Measurements from ENCODE around the gene SERPINE1. TPM values are rescaled to one million over a fixed set of nuclear protein-coding genes. Genes with fewer than 3 reads are reported as not detected.
"Not testable (repeated sequence)": the region's sequence is repeated elsewhere in the genome, so short reads cannot be mapped to it uniquely, and the experiment has no call there.

The SERPINE1 gene
- total and polyA plus RNA-seq, 3 donors from 2014 or later: 5.6 to 7.6 (median 5.8) TPM

GRCh38 chr7:101116898-101117297 is 10.0 kb upstream of the SERPINE1 start:
- no peaks in the 10 kb centered on the region for H3K27me3 ChIP-seq
- TF ChIP-seq, protein P1, sequence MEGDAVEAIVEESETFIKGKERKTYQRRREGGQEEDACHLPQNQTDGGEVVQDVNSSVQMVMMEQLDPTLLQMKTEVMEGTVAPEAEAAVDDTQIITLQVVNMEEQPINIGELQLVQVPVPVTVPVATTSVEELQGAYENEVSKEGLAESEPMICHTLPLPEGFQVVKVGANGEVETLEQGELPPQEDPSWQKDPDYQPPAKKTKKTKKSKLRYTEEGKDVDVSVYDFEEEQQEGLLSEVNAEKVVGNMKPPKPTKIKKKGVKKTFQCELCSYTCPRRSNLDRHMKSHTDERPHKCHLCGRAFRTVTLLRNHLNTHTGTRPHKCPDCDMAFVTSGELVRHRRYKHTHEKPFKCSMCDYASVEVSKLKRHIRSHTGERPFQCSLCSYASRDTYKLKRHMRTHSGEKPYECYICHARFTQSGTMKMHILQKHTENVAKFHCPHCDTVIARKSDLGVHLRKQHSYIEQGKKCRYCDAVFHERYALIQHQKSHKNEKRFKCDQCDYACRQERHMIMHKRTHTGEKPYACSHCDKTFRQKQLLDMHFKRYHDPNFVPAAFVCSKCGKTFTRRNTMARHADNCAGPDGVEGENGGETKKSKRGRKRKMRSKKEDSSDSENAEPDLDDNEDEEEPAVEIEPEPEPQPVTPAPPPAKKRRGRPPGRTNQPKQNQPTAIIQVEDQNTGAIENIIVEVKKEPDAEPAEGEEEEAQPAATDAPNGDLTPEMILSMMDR (IDR thresholded peaks at IDR 0.05): no peak
- TF ChIP-seq POLR2A (IDR thresholded peaks at IDR 0.05): no peak
- peak overlapping the region; percentile 55 to 92 for H3K27ac ChIP-seq
- H3K9me3 ChIP-seq: no peaks in the 10 kb centered on the region
- peaks cover 38% of the 10 kb centered on the region for H3K4me1 ChIP-seq
- no peak overlapping the region for H3K4me3 ChIP-seq
- intact Hi-C loops (cut with DNase I; ENCODE audit: low total_unique reads): no loop called here
- no peaks in the 10 kb centered on the region for H3K36me3 ChIP-seq (ENCODE audit: low read depth, missing control alignments)
- WGBS, 2 donors: 62 to 75% methylated on average over 10 of the region's 10 CpGs
- no peak for DNase-seq

DNA sequence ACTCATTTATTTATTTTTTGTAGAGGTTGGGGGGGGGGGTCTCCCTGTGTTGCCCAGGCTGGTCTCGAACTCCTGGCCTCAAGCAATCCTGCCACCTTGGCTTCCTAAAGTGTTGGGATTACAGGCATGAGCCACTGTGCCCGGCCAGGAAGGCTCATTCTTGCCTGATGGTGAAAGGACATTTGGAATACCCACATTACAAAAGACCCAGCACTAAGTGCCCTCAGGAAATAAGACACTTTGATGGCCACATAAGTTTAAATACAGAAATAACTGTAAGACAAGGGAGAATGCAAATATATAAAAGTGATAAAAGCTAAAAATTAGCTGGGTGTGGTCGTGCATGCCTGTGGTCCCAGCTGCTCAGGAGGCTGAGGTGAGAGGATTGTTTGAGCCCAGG is 8.0 kb upstream of the SERPINE1 start:
- WGBS, 2 donors: 90 to 94% methylated on average over 3 of the region's 3 CpGs
- Histone ChIP-seq H3K36me3 (ENCODE audit: low read depth, missing control alignments) (no peaks in the 10 kb centered on the region), H3K4me3 (no peak overlapping the region), H3K27ac (peak overlapping the region in 1 of 2 donors; percentile 92), H3K27me3 (no peaks in the 10 kb centered on the region), H3K9me3 (no peaks in the 10 kb centered on the region), H3K4me1 (peaks cover 41% of the 10 kb centered on the region)
- DNase-seq: no peak
- intact Hi-C loops (cut with DNase I; ENCODE audit: low total_unique reads): no loop called here
- no peak for TF ChIP-seq POLR2A (IDR thresholded peaks at IDR 0.05)
- TF ChIP-seq, protein P1 (IDR thresholded peaks at IDR 0.05): no peak

GRCh38 chr7:101119876-101120275 is 7.0 kb upstream of the SERPINE1 start:
- WGBS, 2 donors: 51 to 56% methylated on average over 10 of the region's 10 CpGs
- H3K4me3 ChIP-seq: no peak overlapping the region
- H3K9me3 ChIP-seq: no peaks in the 10 kb centered on the region
- intact Hi-C loops (cut with DNase I; ENCODE audit: low total_unique reads): no loop called here
- TF ChIP-seq, protein P1 (IDR thresholded peaks at IDR 0.05): no peak
- no peak for TF ChIP-seq POLR2A (IDR thresholded peaks at IDR 0.05)
- H3K4me1 ChIP-seq: peaks cover 47% of the 10 kb centered on the region
- peak overlapping the region in 1 of 2 donors; percentile 68 for H3K27ac ChIP-seq
- no peaks in the 10 kb centered on the region for H3K36me3 ChIP-seq (ENCODE audit: low read depth, missing control alignments)
- DNase-seq: no peak
- H3K27me3 ChIP-seq: no peaks in the 10 kb centered on the region

DNA sequence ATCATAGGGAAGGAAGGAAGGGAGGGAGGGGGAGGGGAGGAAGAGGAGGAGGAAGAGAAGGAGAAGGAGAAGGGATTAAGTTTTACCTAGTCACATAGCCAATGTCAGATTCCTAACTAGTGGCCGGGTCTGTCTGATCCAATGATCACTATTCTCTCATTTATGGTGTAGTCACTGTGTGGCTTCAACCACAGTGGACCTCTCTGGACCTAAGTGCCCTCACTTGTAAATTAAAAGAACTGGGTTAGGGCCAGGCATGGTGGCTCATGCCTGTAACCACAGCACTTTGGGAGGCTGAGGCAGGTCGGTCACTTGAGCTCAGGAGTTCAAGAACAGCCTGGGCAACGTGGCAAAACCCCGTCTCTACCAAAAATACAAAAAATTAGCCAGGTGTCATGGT is 6.6 kb upstream of the SERPINE1 start:
- intact Hi-C loops (cut with DNase I; ENCODE audit: low total_unique reads): no loop called here
- H3K4me3 ChIP-seq: no peak overlapping the region
- no peaks in the 10 kb centered on the region for H3K27me3 ChIP-seq
- H3K9me3 ChIP-seq: no peaks in the 10 kb centered on the region
- peaks cover 52% of the 10 kb centered on the region for H3K4me1 ChIP-seq
- no peak for TF ChIP-seq POLR2A (IDR thresholded peaks at IDR 0.05)
- TF ChIP-seq, protein P1 (IDR thresholded peaks at IDR 0.05): no peak
- H3K36me3 ChIP-seq (ENCODE audit: low read depth, missing control alignments): no peaks in the 10 kb centered on the region
- H3K27ac ChIP-seq: peak overlapping the region in 1 of 2 donors; percentile 68
- WGBS, 2 donors: 79 to 88% methylated on average over 4 of the region's 4 CpGs
- DNase-seq: no peak

DNA sequence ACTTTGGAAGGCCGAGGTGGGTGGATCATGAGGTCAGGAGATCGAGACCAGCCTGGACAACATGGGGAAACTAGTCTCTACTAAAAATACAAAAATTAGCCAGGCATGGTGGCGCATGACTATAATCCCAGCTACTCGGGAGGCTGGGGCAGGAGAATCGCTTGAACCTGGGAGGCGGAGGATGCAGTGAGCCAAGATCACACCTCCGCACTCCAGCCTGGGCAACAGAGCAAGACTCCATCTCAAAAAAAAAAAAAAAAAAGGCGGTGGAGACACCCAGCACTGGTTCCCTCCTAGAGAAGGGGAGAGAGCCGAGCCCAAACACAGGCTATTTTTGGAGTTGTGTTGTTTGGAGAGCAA is 5.3 kb upstream of the SERPINE1 start:
- intact Hi-C loops (cut with DNase I; ENCODE audit: low total_unique reads); H3K9me3 ChIP-seq; DNase-seq; H3K27me3 ChIP-seq; H3K36me3 ChIP-seq (ENCODE audit: low read depth, missing control alignments): not testable (repeated sequence)
- Histone ChIP-seq H3K4me1 (peaks cover 61% of the 10 kb centered on the region), H3K4me3 (peak overlapping the region in 1 of 2 donors; percentile 23), H3K27ac (peak overlapping the region; percentile 92 to 93)
- WGBS, 2 donors: 59 to 65% methylated on average over 9 of the region's 9 CpGs
